Measurements from ENCODE around the gene PLEKHA7.
"Not testable (repeated sequence)": the region's sequence is repeated elsewhere in the genome, so short reads cannot be mapped to it uniquely, and the experiment has no call there.

PLEKHA7 gene

GRCh38 chr11:16905375-16905774 lies 108.8 kb downstream of the PLEKHA7 start:
- no peak for DNase-seq

GRCh38 chr11:16904761-16905160 lies 109.5 kb downstream of the PLEKHA7 start:
- not testable (repeated sequence) for DNase-seq

GRCh38 chr11:16902781-16903378 lies 111.3 kb downstream of the PLEKHA7 start:
- no peak for DNase-seq

GRCh38 chr11:16902182-16902581 lies 112.0 kb downstream of the PLEKHA7 start:
- no peak for DNase-seq

GRCh38 chr11:16900491-16900890 lies 113.7 kb downstream of the PLEKHA7 start:
- no peak for DNase-seq

- no peak for DNase-seq
Measured at GRCh38 chr11:16899708-16900303, 114.4 kb downstream of the PLEKHA7 start.

- DNase-seq = no peak
Measured at GRCh38 chr11:16898274-16898985, 115.8 kb downstream of the PLEKHA7 start.

GRCh38 chr11:16897470-16898061 lies 116.6 kb downstream of the PLEKHA7 start:
- DNase-seq = peak; percentile 97 to 98

- DNase-seq = peak in 1 of 2 experiments; percentile 85
Measured at GRCh38 chr11:16896729-16897469, 117.3 kb downstream of the PLEKHA7 start.

GRCh38 chr11:16895306-16895705 lies 118.9 kb downstream of the PLEKHA7 start:
- DNase-seq = peak; percentile 21 to 50

- DNase-seq = peak in 1 of 2 experiments; percentile 20
Measured at GRCh38 chr11:16893456-16894066, 120.7 kb downstream of the PLEKHA7 start.

GRCh38 chr11:16891964-16892363 lies 122.2 kb downstream of the PLEKHA7 start:
- DNase-seq = no peak

- no peak for DNase-seq
Measured at GRCh38 chr11:16891165-16891564, 123.0 kb downstream of the PLEKHA7 start.

- DNase-seq = no peak
Measured at GRCh38 chr11:16890442-16890841, 123.8 kb downstream of the PLEKHA7 start.

- DNase-seq = no peak
Measured at GRCh38 chr11:16889905-16890304, 124.3 kb downstream of the PLEKHA7 start.

- DNase-seq = not testable (repeated sequence)
Measured at GRCh38 chr11:16889010-16889409, 125.2 kb downstream of the PLEKHA7 start.

GRCh38 chr11:16887887-16888286 lies 126.3 kb downstream of the PLEKHA7 start:
- DNase-seq = not testable (repeated sequence)

GRCh38 chr11:16883174-16883573 lies 131.0 kb downstream of the PLEKHA7 start:
- DNase-seq = peak in 1 of 2 experiments; percentile 41

- no peak for DNase-seq
Measured at GRCh38 chr11:16881766-16882165, 132.4 kb downstream of the PLEKHA7 start.

GRCh38 chr11:16881074-16881709 lies 133.0 kb downstream of the PLEKHA7 start:
- DNase-seq = no peak

- DNase-seq = no peak
Measured at GRCh38 chr11:16880184-16880801, 133.9 kb downstream of the PLEKHA7 start.

GRCh38 chr11:16879690-16880089 lies 134.5 kb downstream of the PLEKHA7 start:
- no peak for DNase-seq

Data from NCI-H187 (cell line).